Endothelial cell of umbilical vein (primary cell): ENCODE measurements around the gene FOXK1. TPM values are rescaled to one million over a fixed set of nuclear protein-coding genes. Genes with fewer than 3 reads are reported as not detected.

Experiments used
- BruUV-seq: library from RNA; stranded (reverse); fragments of 400-500 nt; replicated peaks from 2 replicates; lab custom pipeline; 2021; lab: Mats Ljungman, UMichigan
- CTCF ChIA-PET: fragments of 300-600, 350-600 bp; sonication (Branson Sonifier 250); formaldehyde crosslinking; loops from one replicate; lab custom pipeline; 2021; ENCODE audit warnings: antibody characterized with exemption, inconsistent platforms; lab: Charles Lee
- POLR2A ChIA-PET: fragments of 300-600, 350-600 bp; sonication (Branson Sonifier 250); formaldehyde crosslinking; loops from one replicate; lab custom pipeline; 2021; ENCODE audit warnings: antibody characterized with exemption, inconsistent platforms; lab: Charles Lee
- DNase-seq: peaks from one replicate; pipeline ENCODE4 v3.0.0-alpha.2; 2011; ENCODE audit warnings: low read depth, low spot score
- FAIRE-seq: peaks from 2 replicates; lab custom pipeline; 2011; peaks lifted over from hg19 to GRCh38; lab: Jason Lieb, UNC
- H2AFZ ChIP-seq: 2 replicates; pipeline ENCODE4 v1.6.0; 2012; ENCODE audit warnings: low read depth, low read length, control low read depth, inconsistent platforms
- H3K27ac ChIP-seq: 2 replicates; pipeline ENCODE4 v1.5.1; 2011; ENCODE audit warnings: low read depth, mild to moderate bottlenecking, control low read depth, low read length, moderate library complexity; ENCODE audit not compliant: insufficient read depth
- H3K27me3 ChIP-seq, 2 experiments: 2 replicates each; pipeline versions ENCODE4 v1.6.0 to v1.6.1; 2011; ENCODE audit warnings: low read length in 2 of 2, mixed read lengths in 1 of 2; ENCODE audit not compliant: control insufficient read depth in 2 of 2, insufficient read depth in 2 of 2
- H3K36me3 ChIP-seq, 2 experiments: 2 replicates in 1 of 2; 3 replicates in 1 of 2; pipeline ENCODE4 v1.5.1; 2011; ENCODE audit warnings: low read length in 2 of 2, mild to moderate bottlenecking in 1 of 2, moderate library complexity in 1 of 2; ENCODE audit not compliant: control insufficient read depth in 2 of 2, insufficient read depth in 2 of 2; ENCODE audit errors: extremely low read depth in 1 of 2
- H3K4me1 ChIP-seq: 3 replicates; pipeline ENCODE4 v1.5.1; 2011; ENCODE audit warnings: mild to moderate bottlenecking, low read length; ENCODE audit not compliant: control insufficient read depth, insufficient read depth; ENCODE audit errors: extremely low read depth
- H3K4me2 ChIP-seq: 2 replicates; pipeline ENCODE4 v1.6.1; 2011; ENCODE audit warnings: low read length, control low read depth, mixed read lengths; ENCODE audit not compliant: insufficient read depth
- H3K4me3 ChIP-seq, 3 experiments: fragments of 200-600 bp in 1 of 3; sonication (generic), shearing (Covaris generic) in 1 of 3; replicated peaks in 1 of 3; 2 replicates each; pipeline ENCODE4 v1.5.1; 2011 to 2016; ENCODE audit warnings: control low read depth in 3 of 3, low read length in 3 of 3, mild to moderate bottlenecking in 2 of 3, inconsistent platforms in 1 of 3, low read depth in 1 of 3, moderate library complexity in 1 of 3; ENCODE audit not compliant: insufficient read depth in 1 of 3
- H3K79me2 ChIP-seq: 2 replicates; pipeline ENCODE4 v1.6.0; 2012; ENCODE audit warnings: low read length, inconsistent platforms; ENCODE audit not compliant: control insufficient read depth, insufficient read depth
- H3K9ac ChIP-seq: replicated peaks from 2 replicates; pipeline ENCODE3; 2011; ENCODE audit warnings: low read length, control low read depth; ENCODE audit not compliant: insufficient read depth; ENCODE audit errors: extremely low read depth
- H3K9me1 ChIP-seq: replicated peaks from 3 replicates; pipeline ENCODE4 v1.6.0; 2011; ENCODE audit warnings: mild to moderate bottlenecking, low read length; ENCODE audit not compliant: control insufficient read depth, insufficient read depth; ENCODE audit errors: extremely low read depth
- H3K9me3 ChIP-seq: replicated peaks from 2 replicates; pipeline ENCODE4 v1.5.1; 2012; ENCODE audit warnings: low read length, inconsistent platforms; ENCODE audit not compliant: control insufficient read depth, insufficient read depth
- H4K20me1 ChIP-seq: replicated peaks from 2 replicates; pipeline ENCODE3; 2011; ENCODE audit warnings: mild to moderate bottlenecking, low read length; ENCODE audit not compliant: control insufficient read depth, insufficient read depth; ENCODE audit errors: extremely low read depth
- MYC ChIP-seq: IDR thresholded peaks from one replicate; pipeline ENCODE4 v1.6.1; 2011; ENCODE audit warnings: mild to moderate bottlenecking, low read depth, low read length
- POLR2A ChIP-seq: IDR thresholded peaks from 2 replicates; pipeline ENCODE4 v1.6.1; 2012; ENCODE audit warnings: low read depth, mild to moderate bottlenecking, control low read depth, low read length
- POLR2AphosphoS5 ChIP-seq: IDR thresholded peaks from 2 replicates; pipeline ENCODE4 v1.6.1; 2012; ENCODE audit warnings: low read depth, mild to moderate bottlenecking, control low read depth, low read length, moderate library complexity; ENCODE audit not compliant: insufficient read depth
- dilution Hi-C: fragments of 300-500 bp; cut with MboI; formaldehyde crosslinking; loops from one replicate; pipeline ENCODE4 v1.15.0; 2019; ENCODE audit warnings: low sequenced_read_pairs; ENCODE audit not compliant: extremely low pct_ligation_motif_present
- intact Hi-C: fragments of 100-400 bp; cut with micrococcal nuclease; formaldehyde crosslinking; loops from one replicate; pipeline ENCODE4 v1.10.0; 2022
- polyA plus RNA-seq, 4 experiments: library from polyadenylated mRNA; depleted of rRNA in 3 of 4; stranded (reverse) in 3 of 4; unstranded in 1 of 4; fragments of >200 nt; gene quantifications; 2 replicates each; pipeline versions ENCODE4 v1.2.1 to v1.2.3, GENCODE V29; 2011 to 2012; ENCODE audit warnings: missing spikeins in 1 of 4
- total RNA-seq: library from RNA; stranded (reverse); gene quantifications from 2 replicates; pipeline ENCODE4 v1.2.3, GENCODE V29; 2021
- TF ChIP-seq, protein P1 (sequence below), 2 donors: IDR thresholded peaks; 1 replicate in 1 of 2; 2 replicates in 1 of 2; pipeline ENCODE4 v1.5.1; 2011; ENCODE audit warnings: low read length in 2 of 2, mild to moderate bottlenecking in 2 of 2, moderate library complexity in 2 of 2, control low read depth in 1 of 2, inconsistent platforms in 1 of 2, low read depth in 1 of 2; ENCODE audit not compliant: insufficient read depth in 1 of 2; ENCODE audit errors: extremely low read depth in 1 of 2
- TF ChIP-seq, protein P2 (sequence below): IDR thresholded peaks from 2 replicates; pipeline ENCODE4 v1.6.1; 2011; ENCODE audit not compliant: insufficient read depth, insufficient read length

Gene FOXK1
- total and polyA plus RNA-seq, 2 donors (not counting 3 experiments of a cell fraction or from before 2014, with no cell fraction given), result 8.0 to 52.1 TPM

DNA sequence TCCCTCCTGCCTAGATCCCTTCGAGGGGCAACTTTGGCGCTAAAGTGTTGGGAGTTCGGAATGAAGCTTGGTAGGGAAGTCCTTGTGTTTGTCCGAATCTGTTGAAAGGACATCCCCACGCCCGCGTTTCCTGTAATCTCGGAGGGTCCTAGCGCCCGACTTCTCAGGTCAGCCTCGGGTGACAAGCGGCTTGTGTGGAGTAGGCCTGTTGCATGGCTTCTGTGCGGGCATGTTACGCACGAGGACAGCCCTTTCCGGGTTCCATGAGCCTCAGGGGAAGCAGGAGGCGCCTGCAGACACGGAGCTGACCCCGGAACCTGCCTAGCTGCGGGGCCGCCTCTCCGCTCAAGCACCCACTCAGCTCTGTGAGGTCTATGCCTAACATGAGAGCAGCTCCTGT, 64.9 kb downstream of the FOXK1 start:
- dilution Hi-C loops (no loop called here), intact Hi-C loops (loop anchor here (2.0 kb wide), 1 partner anchor 28 kb away; the partner anchor contains the start of gene AP5Z1)
- FAIRE-seq (no peak), DNase-seq (no peak)
- BruUV-seq, result no TSS peak
- ChIA-PET POLR2A (interaction anchor here (0.7 to 1.2 kb wide), 3 partner anchors 21 to 115 kb away, joined by 3 read pairs; no protein-coding TSS in a partner anchor), CTCF (interaction anchor here (1.2 to 3.7 kb wide), 3 partner anchors 11 to 64 kb away, joined by 3 to 14 read pairs (median 9); partner anchors contain the start of gene FOXK1)
- Histone ChIP-seq H4K20me1 (no peaks in the 10 kb centered on the region), H3K27me3 (no peaks in the 10 kb centered on the region), H3K4me2 (no peak overlapping the region), H3K9me1 (no peaks in the 10 kb centered on the region), H3K4me1 (peaks cover 53% of the 10 kb centered on the region), H3K9me3 (no peaks in the 10 kb centered on the region), H3K79me2 (peaks cover 38% of the 10 kb centered on the region), H3K9ac (no peak overlapping the region), H3K36me3 (peaks cover 2 to 7% of the 10 kb centered on the region in 2 experiments), H3K27ac (peak overlapping the region; percentile 76), H3K4me3 (no peak overlapping the region), H2AFZ (no peak overlapping the region)
- TF ChIP-seq POLR2AphosphoS5 (no peak), POLR2A (no peak), MYC (no peak)

DNA sequence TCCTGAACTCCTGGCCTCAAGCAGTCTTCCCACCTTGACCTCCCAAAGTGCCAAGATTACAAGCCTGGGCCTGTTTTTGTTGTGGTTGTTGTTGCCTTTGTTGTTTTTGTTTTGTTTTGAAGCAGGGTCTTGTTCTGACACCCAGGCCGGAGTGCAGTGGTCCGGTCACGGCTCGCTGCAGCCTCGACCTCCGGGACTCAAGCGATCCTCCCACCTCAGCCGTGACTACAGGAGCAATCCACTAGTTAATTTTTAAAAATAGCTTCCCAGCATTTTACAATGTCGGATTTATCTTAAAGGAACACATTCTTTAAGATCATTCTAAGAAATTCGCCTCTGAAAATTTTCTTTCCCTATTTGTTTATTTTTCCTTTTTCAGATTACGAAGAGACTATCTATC, 65.7 kb downstream of the FOXK1 start:
- TSS peak; percentile 78 for BruUV-seq
- Histone ChIP-seq H3K27ac (peak overlapping the region; percentile 76), H3K36me3 (peaks cover 0 to under 1% of the 10 kb centered on the region in 2 experiments), H3K27me3 (no peaks in the 10 kb centered on the region), H2AFZ (no peak overlapping the region), H3K4me2 (peak overlapping the region; percentile 65), H3K9me1 (no peaks in the 10 kb centered on the region), H3K79me2 (peaks cover 41% of the 10 kb centered on the region), H3K4me1 (peaks cover 53% of the 10 kb centered on the region), H3K9ac (peak overlapping the region; percentile 40), H4K20me1 (no peaks in the 10 kb centered on the region), H3K4me3 (no peak overlapping the region), H3K9me3 (no peaks in the 10 kb centered on the region)
- DNase-seq, result no peak
- intact Hi-C loops (loop anchor here (2.0 kb wide), 2 partner anchors 27 to 107 kb away; partner anchors contain the start of gene AP5Z1), dilution Hi-C loops (no loop called here)
- POLR2A ChIA-PET, result interaction anchor here (1.2 kb wide), 1 partner anchor 22 kb away, joined by 3 read pairs; no protein-coding TSS in a partner anchor
- TF ChIP-seq, protein P1, sequence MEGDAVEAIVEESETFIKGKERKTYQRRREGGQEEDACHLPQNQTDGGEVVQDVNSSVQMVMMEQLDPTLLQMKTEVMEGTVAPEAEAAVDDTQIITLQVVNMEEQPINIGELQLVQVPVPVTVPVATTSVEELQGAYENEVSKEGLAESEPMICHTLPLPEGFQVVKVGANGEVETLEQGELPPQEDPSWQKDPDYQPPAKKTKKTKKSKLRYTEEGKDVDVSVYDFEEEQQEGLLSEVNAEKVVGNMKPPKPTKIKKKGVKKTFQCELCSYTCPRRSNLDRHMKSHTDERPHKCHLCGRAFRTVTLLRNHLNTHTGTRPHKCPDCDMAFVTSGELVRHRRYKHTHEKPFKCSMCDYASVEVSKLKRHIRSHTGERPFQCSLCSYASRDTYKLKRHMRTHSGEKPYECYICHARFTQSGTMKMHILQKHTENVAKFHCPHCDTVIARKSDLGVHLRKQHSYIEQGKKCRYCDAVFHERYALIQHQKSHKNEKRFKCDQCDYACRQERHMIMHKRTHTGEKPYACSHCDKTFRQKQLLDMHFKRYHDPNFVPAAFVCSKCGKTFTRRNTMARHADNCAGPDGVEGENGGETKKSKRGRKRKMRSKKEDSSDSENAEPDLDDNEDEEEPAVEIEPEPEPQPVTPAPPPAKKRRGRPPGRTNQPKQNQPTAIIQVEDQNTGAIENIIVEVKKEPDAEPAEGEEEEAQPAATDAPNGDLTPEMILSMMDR (IDR thresholded peaks at IDR 0.05; ENCODE audit: extremely low read depth in 1 of 2, insufficient read depth in 1 of 2, low read depth in 1 of 2, low read length in 2 of 2), result no peak
- TF ChIP-seq, protein P2, sequence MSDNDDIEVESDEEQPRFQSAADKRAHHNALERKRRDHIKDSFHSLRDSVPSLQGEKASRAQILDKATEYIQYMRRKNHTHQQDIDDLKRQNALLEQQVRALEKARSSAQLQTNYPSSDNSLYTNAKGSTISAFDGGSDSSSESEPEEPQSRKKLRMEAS, result no peak
- TF ChIP-seq MYC, result no peak
- FAIRE-seq, result no peak
- CTCF ChIA-PET, result interaction anchor here (0.9 to 3.7 kb wide), 4 partner anchors 9 to 102 kb away, joined by 3 to 14 read pairs (median 4); no protein-coding TSS in a partner anchor
